ENCODE measurements around the gene TTLL11. TPM values are rescaled to one million over a fixed set of nuclear protein-coding genes. Genes with fewer than 3 reads are reported as not detected.

TTLL11 gene
- total and polyA plus RNA-seq, 2 of the 8 experiments (the other 6 are each of a cell fraction or from before 2014, with no cell fraction given), result 0.56 to 0.80 TPM

DNA sequence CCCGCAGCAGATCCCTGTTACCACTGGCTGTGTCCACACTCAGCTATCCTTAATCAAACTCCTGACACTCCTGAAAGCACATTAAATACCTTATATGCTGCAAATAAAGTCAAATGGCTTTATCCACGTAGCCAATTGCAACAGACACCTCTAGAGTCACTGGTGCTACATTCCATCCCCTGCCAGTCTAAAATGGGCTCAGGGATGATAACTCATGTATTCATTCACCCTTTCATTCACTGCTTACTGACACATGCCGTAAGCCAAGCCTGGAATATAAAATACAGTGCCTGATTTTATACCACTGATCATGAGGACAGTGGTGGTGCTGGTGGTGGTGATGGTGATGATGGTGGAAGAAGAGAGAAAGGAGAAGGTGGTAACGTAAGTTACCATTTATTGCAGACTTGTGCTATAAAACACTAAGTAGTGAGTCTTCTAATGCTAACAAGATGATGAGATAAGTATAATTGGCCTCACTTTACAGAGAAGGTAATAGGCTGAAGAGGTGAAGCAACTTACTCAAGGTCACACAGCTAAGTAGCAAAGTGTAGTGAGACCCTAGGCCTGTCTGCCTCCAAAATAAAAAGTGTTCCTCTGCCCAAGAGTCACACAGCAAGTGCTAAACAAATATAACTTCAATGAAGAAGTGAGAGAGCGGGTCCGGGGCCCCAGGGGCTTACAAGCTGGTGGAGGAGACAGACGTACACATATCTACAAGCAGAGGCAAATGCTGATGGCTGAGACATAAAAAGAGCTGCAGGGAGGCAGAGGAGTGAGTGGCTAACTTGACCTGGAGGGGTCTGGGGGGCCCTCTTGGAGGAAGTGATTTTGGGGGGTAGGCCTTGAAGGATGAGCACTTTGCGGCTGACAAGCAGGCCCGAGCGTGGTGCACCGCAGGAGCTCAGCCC is 1.2 kb downstream of the TTLL11 start:
- H3K9me3 ChIP-seq (ENCODE audit: insufficient read depth in 2 of 2, low read depth in 1 of 2, low read length in 1 of 2), result no peaks in the 10 kb centered on the region
- no peaks in the 10 kb centered on the region for H3K79me1 ChIP-seq (ENCODE audit: low read depth, low read length)
- no peak overlapping the region for H2BK15ac ChIP-seq (ENCODE audit: low read length)
- H3K9ac ChIP-seq (replicated peaks in 1 of 4; ENCODE audit: extremely low read depth in 1 of 4, low read depth in 3 of 4, low read length in 3 of 4), result no peak overlapping the region
- ChIA-PET CTCF (ENCODE audit: partially characterized antibody) (interaction anchor here (0.6 to 8.7 kb wide), 7 partner anchors 32 to 258 kb away, joined by 3 to 405 read pairs (median 3); no protein-coding TSS in a partner anchor), POLR2A (ENCODE audit: partially characterized antibody) (no interaction called here)
- H3K14ac ChIP-seq (ENCODE audit: insufficient read length), result no peak overlapping the region
- no peak overlapping the region for H3K27ac ChIP-seq (ENCODE audit: low read depth, low read length)
- no peak overlapping the region for H4K91ac ChIP-seq (replicated peaks; ENCODE audit: insufficient read length, low read length)
- no peak overlapping the region for H4K5ac ChIP-seq (ENCODE audit: insufficient read length, low read depth, low read length)
- FAIRE-seq (no peak), DNase-seq (ENCODE audit: low read depth in 1 of 2, low spot score in 2 of 2) (no peak)
- no peak overlapping the region for H2BK5ac ChIP-seq (ENCODE audit: low read depth, low read length)
- no peak overlapping the region for H3K23ac ChIP-seq (ENCODE audit: insufficient read length)
- H2BK120ac ChIP-seq (replicated peaks; ENCODE audit: low read depth, low read length), result no peak overlapping the region
- no peak overlapping the region for H3K18ac ChIP-seq (ENCODE audit: extremely low read depth, low read length)
- no peak for TF ChIP-seq RFX5 (IDR thresholded peaks at IDR 0.05; ENCODE audit: borderline replicate concordance, low read depth, low read length)
- no peak overlapping the region for H2BK12ac ChIP-seq (ENCODE audit: low read depth, low read length)
- H3K79me2 ChIP-seq (ENCODE audit: control insufficient read depth in 1 of 2, insufficient read depth in 2 of 2, low read length in 2 of 2), result no peaks in the 10 kb centered on the region
- peak overlapping the region; percentile 47 to 72 for H3K4me2 ChIP-seq (ENCODE audit: insufficient read depth in 1 of 2, low read depth in 2 of 2, low read length in 2 of 2)
- no peak overlapping the region for H2AK5ac ChIP-seq (ENCODE audit: low read depth, low read length)
- no peak overlapping the region for H3K56ac ChIP-seq (replicated peaks; ENCODE audit: insufficient read length, low read depth, low read length)
- H3K23me2 ChIP-seq (ENCODE audit: low read depth, low read length), result peaks cover 9% of the 10 kb centered on the region; the same call in 1 of the 2 replicates
- H2AFZ ChIP-seq (ENCODE audit: low read length), result no peak overlapping the region
- no peak overlapping the region for H3K4ac ChIP-seq (replicated peaks; ENCODE audit: insufficient read length, low read depth, low read length)
- peaks cover 0 to 6% (median 0%) of the 10 kb centered on the region in 4 experiments; a peak in 4 of 7 replicates for H3K4me1 ChIP-seq (replicated peaks in 1 of 4; ENCODE audit: control insufficient read depth in 3 of 4, insufficient read depth in 4 of 4, low read length in 3 of 4)
- peaks cover 0 to 19% (median 13%) of the 10 kb centered on the region in 4 experiments; a peak in 5 of 7 replicates for H3K27me3 ChIP-seq (replicated peaks in 1 of 4; ENCODE audit: control insufficient read depth in 3 of 4, extremely low read depth in 1 of 4, insufficient read depth in 3 of 4, low read length in 3 of 4)
- no peak overlapping the region for H4K8ac ChIP-seq (ENCODE audit: extremely low read depth, insufficient read depth, low read length)
- WGBS, 2 experiments (ENCODE audit: extremely low coverage in 1 of 2, insufficient coverage in 1 of 2, insufficient read length in 1 of 2, insufficient replicate concordance in 2 of 2, low coverage in 1 of 2, low lambda C conversion rate in 2 of 2, missing lambda C conversion rate in 1 of 2), result 85% methylated on average over 10 of the region's 11 CpGs; no CpG with 5 or more reads in 1 of the 2 experiments
- no peak overlapping the region for H2BK20ac ChIP-seq (ENCODE audit: low read length)
- peak overlapping the region in 3 of 4 experiments; percentile 64 to 77 (median 69); a peak in 5 of 8 replicates for H3K4me3 ChIP-seq (ENCODE audit: extremely low read depth in 1 of 4, insufficient read depth in 2 of 4, low read depth in 3 of 4, low read length in 4 of 4)
- H3K36me3 ChIP-seq (ENCODE audit: control insufficient read depth in 2 of 4, insufficient read depth in 4 of 4, low read length in 3 of 4), result no peaks in the 10 kb centered on the region
- no peaks in the 10 kb centered on the region for H4K20me1 ChIP-seq (replicated peaks in 1 of 2; ENCODE audit: control insufficient read depth in 1 of 2, insufficient read depth in 2 of 2, low read length in 2 of 2)

Data from H1 (cell line).